Nephron (organoid): ENCODE results near the gene HNRNPA0.

Source experiments
- H3K27ac Mint-ChIP-seq, 3 experiments: 2 replicates each; pipeline ENCODE4 v1.8.0; 2020; ENCODE audit warnings: mixed read lengths in 3 of 3, mild to moderate bottlenecking in 2 of 3, moderate library complexity in 1 of 3
- H3K27me3 Mint-ChIP-seq: 2 replicates; pipeline ENCODE4 v1.8.0; 2021; ENCODE audit warnings: low read depth, mild to moderate bottlenecking, moderate library complexity, mixed read lengths
- H3K36me3 Mint-ChIP-seq: 2 replicates; pipeline ENCODE4 v1.8.0; 2020; ENCODE audit warnings: low read depth, mixed read lengths
- H3K4me1 Mint-ChIP-seq: 2 replicates; pipeline ENCODE4 v1.8.0; 2020; ENCODE audit warnings: mixed read lengths
- H3K4me3 Mint-ChIP-seq, 3 experiments: 2 replicates each; pipeline ENCODE4 v1.8.0; 2020; ENCODE audit warnings: mild to moderate bottlenecking in 3 of 3, mixed read lengths in 3 of 3, moderate library complexity in 2 of 3
- H3K9me3 Mint-ChIP-seq: 2 replicates; pipeline ENCODE4 v1.8.0; 2020; ENCODE audit warnings: mixed read lengths
- TF ChIP-seq, protein P1 (sequence below), 3 experiments: fragments of 200-600 bp; sonication (generic); IDR thresholded peaks; one replicate each; pipeline ENCODE4 v1.5.0; 2021; ENCODE audit warnings: antibody characterized with exemption in 3 of 3; ENCODE audit not compliant: unreplicated experiment in 3 of 3

Gene HNRNPA0

DNA sequence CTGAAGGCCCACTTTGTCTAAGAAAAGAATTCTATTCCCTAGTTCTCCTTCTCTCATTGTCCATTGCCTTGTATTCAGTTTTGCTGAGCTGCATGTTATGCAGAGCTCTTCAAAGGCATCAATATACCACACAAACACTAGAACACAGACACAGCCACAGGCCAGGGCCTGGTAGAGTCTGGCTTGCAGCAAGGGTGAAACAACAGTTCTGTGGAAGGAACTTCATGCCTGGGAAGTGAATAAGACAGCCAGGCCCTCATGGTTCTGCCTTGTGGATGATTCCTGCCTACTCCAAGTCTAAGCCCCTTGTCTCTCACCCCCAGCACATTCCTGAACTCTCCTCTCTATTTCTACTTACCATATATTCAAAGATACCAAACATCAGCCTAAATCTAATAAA is 49.1 kb downstream of the HNRNPA0 start:
- H3K27me3 Mint-ChIP-seq, result no peaks in the 10 kb centered on the region
- peaks cover 35% of the 10 kb centered on the region for H3K36me3 Mint-ChIP-seq
- H3K4me3 Mint-ChIP-seq, result no peak overlapping the region
- peaks cover 4% of the 10 kb centered on the region for H3K4me1 Mint-ChIP-seq
- no peak overlapping the region for H3K27ac Mint-ChIP-seq
- TF ChIP-seq, protein P1, sequence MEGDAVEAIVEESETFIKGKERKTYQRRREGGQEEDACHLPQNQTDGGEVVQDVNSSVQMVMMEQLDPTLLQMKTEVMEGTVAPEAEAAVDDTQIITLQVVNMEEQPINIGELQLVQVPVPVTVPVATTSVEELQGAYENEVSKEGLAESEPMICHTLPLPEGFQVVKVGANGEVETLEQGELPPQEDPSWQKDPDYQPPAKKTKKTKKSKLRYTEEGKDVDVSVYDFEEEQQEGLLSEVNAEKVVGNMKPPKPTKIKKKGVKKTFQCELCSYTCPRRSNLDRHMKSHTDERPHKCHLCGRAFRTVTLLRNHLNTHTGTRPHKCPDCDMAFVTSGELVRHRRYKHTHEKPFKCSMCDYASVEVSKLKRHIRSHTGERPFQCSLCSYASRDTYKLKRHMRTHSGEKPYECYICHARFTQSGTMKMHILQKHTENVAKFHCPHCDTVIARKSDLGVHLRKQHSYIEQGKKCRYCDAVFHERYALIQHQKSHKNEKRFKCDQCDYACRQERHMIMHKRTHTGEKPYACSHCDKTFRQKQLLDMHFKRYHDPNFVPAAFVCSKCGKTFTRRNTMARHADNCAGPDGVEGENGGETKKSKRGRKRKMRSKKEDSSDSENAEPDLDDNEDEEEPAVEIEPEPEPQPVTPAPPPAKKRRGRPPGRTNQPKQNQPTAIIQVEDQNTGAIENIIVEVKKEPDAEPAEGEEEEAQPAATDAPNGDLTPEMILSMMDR (IDR thresholded peaks at IDR 0.05; ENCODE audit: unreplicated experiment in 3 of 3), result no peak
- H3K9me3 Mint-ChIP-seq, result no peaks in the 10 kb centered on the region

DNA sequence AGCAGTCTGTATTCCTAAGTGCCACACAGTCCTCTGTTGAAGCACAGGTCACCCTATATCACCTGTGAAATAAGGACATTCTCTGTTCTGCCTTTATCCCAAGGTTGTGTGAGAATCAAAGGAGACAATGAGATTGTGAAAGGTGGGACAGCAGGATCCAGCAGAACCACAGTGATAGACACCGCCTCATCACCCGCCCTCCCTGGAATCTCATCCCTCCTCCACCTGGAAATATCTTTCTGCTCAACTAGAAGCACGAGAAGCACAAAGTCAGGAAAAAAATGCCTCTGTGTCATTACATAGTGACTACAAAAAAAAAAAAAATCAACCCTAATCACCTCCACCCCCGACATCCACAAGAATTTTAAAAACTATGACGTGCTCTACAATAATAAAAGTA is 50.6 kb downstream of the HNRNPA0 start:
- H3K9me3 Mint-ChIP-seq, result no peaks in the 10 kb centered on the region
- peaks cover 28% of the 10 kb centered on the region for H3K36me3 Mint-ChIP-seq
- peaks cover 19% of the 10 kb centered on the region for H3K4me1 Mint-ChIP-seq
- H3K27me3 Mint-ChIP-seq, result no peaks in the 10 kb centered on the region
- no peak overlapping the region for H3K4me3 Mint-ChIP-seq
- TF ChIP-seq, protein P1 (IDR thresholded peaks at IDR 0.05; ENCODE audit: unreplicated experiment in 3 of 3), result no peak
- H3K27ac Mint-ChIP-seq, result no peak overlapping the region

GRCh38 chr5:137700282-137700680 is 53.9 kb downstream of the HNRNPA0 start:
- Mint-ChIP-seq H3K27me3 (no peaks in the 10 kb centered on the region), H3K4me3 (no peak overlapping the region), H3K27ac (peak overlapping the region in 2 of 3 experiments; percentile 89 to 91), H3K36me3 (peaks cover 9% of the 10 kb centered on the region), H3K9me3 (no peaks in the 10 kb centered on the region), H3K4me1 (peaks cover 24% of the 10 kb centered on the region)
- TF ChIP-seq, protein P1 (IDR thresholded peaks at IDR 0.05; ENCODE audit: unreplicated experiment in 3 of 3), result no peak

GRCh38 chr5:137699336-137700281 is 54.6 kb downstream of the HNRNPA0 start:
- peak overlapping the region; percentile 23 to 91 (median 89) for H3K27ac Mint-ChIP-seq
- TF ChIP-seq, protein P1 (IDR thresholded peaks at IDR 0.05; ENCODE audit: unreplicated experiment in 3 of 3), result no peak

DNA sequence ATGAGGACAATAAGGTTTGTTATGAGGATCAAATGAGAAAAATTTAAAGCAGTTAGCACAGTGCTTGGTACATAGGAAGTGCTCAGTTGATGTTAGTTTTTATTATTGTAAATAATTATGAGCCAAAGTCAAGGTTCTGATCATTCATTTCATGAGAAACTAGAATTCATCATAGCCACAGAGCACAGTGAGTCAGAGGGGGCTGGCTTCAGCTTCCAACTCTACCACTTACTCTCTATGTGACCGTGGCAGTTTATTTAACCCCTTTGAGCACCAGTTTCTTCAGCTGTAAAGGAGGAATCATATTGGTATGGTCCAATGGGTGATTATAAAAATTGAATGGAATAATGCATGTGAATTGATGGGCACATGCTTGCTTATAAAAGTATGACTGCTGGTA is 57.7 kb downstream of the HNRNPA0 start:
- TF ChIP-seq, protein P1 (IDR thresholded peaks at IDR 0.05; ENCODE audit: unreplicated experiment in 3 of 3), result no peak
- Mint-ChIP-seq H3K4me1 (peaks cover 38% of the 10 kb centered on the region), H3K4me3 (no peak overlapping the region), H3K27me3 (no peaks in the 10 kb centered on the region), H3K9me3 (no peaks in the 10 kb centered on the region), H3K27ac (no peak overlapping the region), H3K36me3 (peaks cover 15% of the 10 kb centered on the region)

More at GRCh38 chr5:137699336-137700281, 54.6 kb downstream of the HNRNPA0 start:
- Mint-ChIP-seq H3K4me3 (no peak overlapping the region), H3K4me1 (peaks cover 30% of the 10 kb centered on the region), H3K36me3 (peaks cover 4% of the 10 kb centered on the region), H3K9me3 (no peaks in the 10 kb centered on the region), H3K27me3 (no peaks in the 10 kb centered on the region)
